GM21576 (cell line): ENCODE data around the gene ZWILCH.
"Not testable (repeated sequence)": the region's sequence is repeated elsewhere in the genome, so short reads cannot be mapped to it uniquely, and the experiment has no call there.

Experiments
- ATAC-seq: cut with Tn5 transposase; IDR thresholded peaks from one replicate; pipeline ENCODE4 v1.9.1; 2021; ENCODE audit warnings: mild to moderate bottlenecking, moderate library complexity; ENCODE audit not compliant: unreplicated experiment

The ZWILCH gene

GRCh38 chr15:66578286-66578875, 73.3 kb downstream of the ZWILCH start:
- ATAC-seq, result no peak

GRCh38 chr15:66580643-66581042, 75.5 kb downstream of the ZWILCH start:
- ATAC-seq, result no peak

GRCh38 chr15:66581972-66582537, 76.9 kb downstream of the ZWILCH start:
- no peak for ATAC-seq

- ATAC-seq, result no peak
Measured at GRCh38 chr15:66586155-66586976, 81.2 kb downstream of the ZWILCH start.

DNA sequence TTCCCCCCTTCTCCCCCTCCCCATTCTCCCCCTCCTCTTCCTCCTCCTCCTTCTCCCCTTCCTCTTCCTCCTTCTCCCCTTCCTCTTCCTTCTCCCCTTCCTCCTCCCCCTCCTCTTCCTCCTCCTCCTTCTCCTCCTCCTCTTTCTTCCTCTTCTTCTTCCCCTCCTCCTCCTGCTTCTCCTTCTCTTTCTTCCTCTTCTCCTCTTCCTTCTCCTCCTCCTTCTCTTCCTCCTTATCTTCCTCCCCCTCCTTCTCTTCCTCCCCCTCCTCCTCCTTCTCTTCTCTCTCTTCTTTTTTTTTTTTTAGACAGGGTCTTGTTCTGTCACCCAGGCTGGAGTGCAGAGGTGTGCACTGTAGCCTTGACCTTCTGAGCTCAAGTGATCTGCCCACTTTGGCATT, 81.9 kb downstream of the ZWILCH start:
- no peak for ATAC-seq

DNA sequence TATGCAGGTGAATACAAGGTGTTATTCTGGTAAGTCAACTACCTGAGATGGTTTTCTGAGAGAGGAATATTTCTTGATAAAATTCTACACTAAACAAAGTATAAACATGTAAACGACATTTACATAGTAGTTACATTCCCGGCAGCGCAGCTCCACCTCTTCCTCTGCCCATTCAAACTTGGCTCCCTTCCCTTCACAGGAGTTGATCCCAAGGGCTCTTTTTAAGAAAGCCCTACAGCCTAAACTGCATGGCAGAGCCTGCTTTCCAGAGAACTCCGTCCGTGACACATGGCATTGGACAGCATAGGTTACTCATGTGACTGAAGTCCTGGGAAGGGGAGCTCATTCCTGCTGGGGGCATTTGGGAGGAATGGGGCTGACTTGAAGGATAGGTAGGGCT, 82.6 kb downstream of the ZWILCH start:
- ATAC-seq, result no peak

DNA sequence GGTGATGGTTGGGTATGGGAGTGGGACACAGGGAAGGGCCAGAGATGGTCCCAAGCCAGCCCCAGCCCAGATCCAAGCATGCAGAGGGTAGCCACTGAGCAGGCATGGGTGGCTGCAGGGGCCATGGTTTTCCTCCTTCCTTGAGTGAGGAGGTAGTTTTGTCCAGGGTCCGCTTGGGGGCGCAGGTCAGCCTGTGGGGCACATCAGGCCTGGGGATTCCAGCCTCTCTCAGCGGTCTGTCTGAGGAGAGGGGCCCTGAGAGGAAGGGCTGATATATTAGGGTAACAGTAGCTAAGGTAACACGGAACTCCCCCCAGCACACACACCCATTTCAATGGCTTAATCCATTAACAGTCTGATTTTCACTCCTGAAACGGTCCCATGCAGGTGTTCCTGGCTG, 83.4 kb downstream of the ZWILCH start:
- no peak for ATAC-seq

- ATAC-seq, result no peak
Measured at GRCh38 chr15:66588971-66589370, 83.8 kb downstream of the ZWILCH start.

DNA sequence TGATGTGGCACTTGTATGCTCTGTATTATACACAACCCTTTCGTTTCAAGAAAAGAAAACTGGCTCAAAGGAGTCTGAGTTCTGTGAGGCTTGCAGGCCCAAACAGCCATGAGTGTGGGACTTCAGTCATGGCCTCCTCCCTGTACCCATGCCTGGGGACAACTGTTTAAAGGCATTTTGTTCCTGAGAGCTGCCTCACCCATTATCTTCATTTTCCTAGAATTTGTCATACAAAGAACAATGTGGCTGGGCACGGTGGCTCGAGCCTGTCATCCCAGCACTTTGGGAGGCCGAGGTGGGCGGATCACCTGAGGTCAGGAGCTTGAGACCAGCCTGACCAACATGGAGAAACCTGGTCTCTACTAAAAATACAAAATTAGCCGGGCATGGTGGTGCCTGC, 84.3 kb downstream of the ZWILCH start:
- not testable (repeated sequence) for ATAC-seq

GRCh38 chr15:66590435-66590834, 85.3 kb downstream of the ZWILCH start:
- ATAC-seq, result no peak

- no peak for ATAC-seq
Measured at GRCh38 chr15:66591322-66591862, 86.3 kb downstream of the ZWILCH start.

GRCh38 chr15:66592505-66593218, 87.5 kb downstream of the ZWILCH start:
- ATAC-seq, result no peak

- no peak for ATAC-seq
Measured at GRCh38 chr15:66593219-66593780, 88.2 kb downstream of the ZWILCH start.

GRCh38 chr15:66594344-66594743, 89.2 kb downstream of the ZWILCH start:
- no peak for ATAC-seq

- ATAC-seq, result no peak
Measured at GRCh38 chr15:66594836-66595235, 89.7 kb downstream of the ZWILCH start.

- ATAC-seq, result no peak
Measured at GRCh38 chr15:66595332-66595731, 90.2 kb downstream of the ZWILCH start.

- no peak for ATAC-seq
Measured at GRCh38 chr15:66595931-66596545, 90.9 kb downstream of the ZWILCH start.

- ATAC-seq, result no peak
Measured at GRCh38 chr15:66598095-66598815, 93.1 kb downstream of the ZWILCH start.
